Vagina (tissue), 2 donors: ENCODE measurements around the gene PER2. TPM values are rescaled to one million over a fixed set of nuclear protein-coding genes. Genes with fewer than 3 reads are reported as not detected.
"Not testable (repeated sequence)": the region's sequence is repeated elsewhere in the genome, so short reads cannot be mapped to it uniquely, and the experiment has no call there.

Experiments
- DNase-seq, 2 donors: peaks; one replicate each; pipeline ENCODE4 v3.0.0-alpha.2; 2017; ENCODE audit errors: extremely low spot score in 2 of 2
- H3K27ac ChIP-seq: fragments of 200-600 bp; sonication (generic); one replicate; pipeline ENCODE4 v1.5.1; 2019
- H3K27me3 ChIP-seq: fragments of 200-600 bp; sonication (generic); one replicate; pipeline ENCODE4 v1.5.1; 2019
- H3K36me3 ChIP-seq, 2 donors: fragments of 200-600 bp; sonication (generic); one replicate each; pipeline ENCODE4 v1.5.1; 2017 to 2019
- H3K4me1 ChIP-seq: fragments of 200-600 bp; sonication (generic); one replicate; pipeline ENCODE4 v1.5.1; 2019
- H3K4me3 ChIP-seq, 2 donors: fragments of 200-600 bp; sonication (generic); 1 replicate in 1 of 2; 2 replicates in 1 of 2; pipeline ENCODE4 v1.5.1; 2016 to 2019
- H3K9me3 ChIP-seq: fragments of 200-600 bp; sonication (generic); one replicate; pipeline ENCODE4 v1.5.1; 2019
- POLR2A ChIP-seq, 2 donors: fragments of 450-650 bp; IDR thresholded peaks; one replicate each; pipeline ENCODE4 v1.6.1; 2017; ENCODE audit warnings: antibody characterized with exemption in 2 of 2, mild to moderate bottlenecking in 2 of 2, moderate library complexity in 2 of 2
- POLR2AphosphoS5 ChIP-seq, 2 donors: sonication (generic); formaldehyde crosslinking; IDR thresholded peaks; one replicate each; pipeline ENCODE4 v1.9.0; 2017; ENCODE audit warnings: antibody characterized with exemption in 2 of 2, mild to moderate bottlenecking in 2 of 2, low read depth in 1 of 2; ENCODE audit not compliant: insufficient read depth in 1 of 2
- intact Hi-C: fragments of 100-400 bp; cut with DNase I; formaldehyde crosslinking; loops from one replicate; pipeline ENCODE4 v1.15.1; 2023
- total RNA-seq: library from RNA; depleted of rRNA; stranded (reverse); fragments of >200 nt; gene quantifications from one replicate; pipeline ENCODE4 v1.2.3, GENCODE V29; 2016
- TF ChIP-seq, protein P1 (sequence below), 3 experiments: fragments of 450-650 bp in 2 of 3; fragments of 200-600 bp in 1 of 3; sonication (generic) in 1 of 3; IDR thresholded peaks; one replicate each; pipeline ENCODE4 v1.5.1; 2017 to 2019; ENCODE audit warnings: antibody characterized with exemption in 3 of 3, mild to moderate bottlenecking in 2 of 3, moderate library complexity in 2 of 3

PER2 gene
- 21.1 TPM for total RNA-seq

DNA sequence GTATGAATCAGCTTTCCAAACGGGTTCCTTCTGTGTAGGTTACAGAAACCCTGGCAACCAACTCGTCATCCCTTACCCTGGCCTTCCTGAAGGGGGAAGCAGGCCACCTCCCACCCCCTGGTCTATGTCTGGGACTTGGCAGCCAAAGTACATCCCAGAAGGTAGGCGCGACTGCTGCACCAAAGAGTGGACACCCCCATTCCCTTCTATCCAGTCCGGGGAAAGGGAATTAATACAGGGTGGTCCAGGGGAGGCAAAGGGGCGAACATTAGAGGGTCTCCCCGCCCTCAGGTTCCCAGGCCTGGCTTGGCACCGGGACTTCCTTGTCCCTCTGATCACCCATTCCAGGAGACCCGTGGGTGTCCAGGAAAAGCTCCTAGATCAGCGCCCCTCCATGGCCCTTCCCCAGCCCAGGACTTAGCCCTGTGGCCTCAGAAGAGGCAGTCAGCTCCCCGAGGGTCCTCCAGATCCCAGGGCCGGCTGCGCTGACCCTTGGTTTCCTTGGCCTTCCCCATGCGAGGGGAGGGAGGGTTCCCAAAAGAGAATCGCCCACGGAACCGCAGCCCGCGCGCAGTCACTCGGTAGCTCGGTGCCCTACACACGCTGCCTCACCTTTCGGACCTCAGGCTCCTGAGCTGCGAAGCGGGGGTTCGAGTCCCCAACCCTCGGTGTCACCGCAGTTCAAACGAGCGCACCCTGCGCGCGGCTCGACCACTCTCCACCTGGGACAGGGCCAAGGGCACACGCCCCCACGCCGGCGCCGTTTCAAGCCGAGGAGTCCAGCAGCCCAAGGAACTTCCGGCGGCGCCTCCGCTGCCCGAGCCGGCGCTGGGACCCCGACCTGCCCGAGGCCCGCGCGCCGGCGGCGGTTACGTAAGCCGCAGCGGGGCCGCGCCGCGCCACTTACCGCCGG is at the start of gene PER2:
Gene PER2, minus strand, starts transcription at position 874 of the 913 bp plus-strand sequence. CDS start 10,674 bp downstream, outside the sequence.
- Histone ChIP-seq H3K9me3 (no peaks in the 10 kb centered on the region), H3K36me3 (no peaks in the 10 kb centered on the region), H3K27me3 (no peaks in the 10 kb centered on the region), H3K4me1 (peaks cover 75% of the 10 kb centered on the region), H3K27ac (peak within 1 kb of the TSS; percentile 96), H3K4me3 (peak within 1 kb of the TSS; percentile 86 to 92)
- TF ChIP-seq POLR2AphosphoS5 (IDR thresholded peaks at IDR 0.05; ENCODE audit: insufficient read depth in 1 of 2, low read depth in 1 of 2) = no peak
- TF ChIP-seq, protein P1, sequence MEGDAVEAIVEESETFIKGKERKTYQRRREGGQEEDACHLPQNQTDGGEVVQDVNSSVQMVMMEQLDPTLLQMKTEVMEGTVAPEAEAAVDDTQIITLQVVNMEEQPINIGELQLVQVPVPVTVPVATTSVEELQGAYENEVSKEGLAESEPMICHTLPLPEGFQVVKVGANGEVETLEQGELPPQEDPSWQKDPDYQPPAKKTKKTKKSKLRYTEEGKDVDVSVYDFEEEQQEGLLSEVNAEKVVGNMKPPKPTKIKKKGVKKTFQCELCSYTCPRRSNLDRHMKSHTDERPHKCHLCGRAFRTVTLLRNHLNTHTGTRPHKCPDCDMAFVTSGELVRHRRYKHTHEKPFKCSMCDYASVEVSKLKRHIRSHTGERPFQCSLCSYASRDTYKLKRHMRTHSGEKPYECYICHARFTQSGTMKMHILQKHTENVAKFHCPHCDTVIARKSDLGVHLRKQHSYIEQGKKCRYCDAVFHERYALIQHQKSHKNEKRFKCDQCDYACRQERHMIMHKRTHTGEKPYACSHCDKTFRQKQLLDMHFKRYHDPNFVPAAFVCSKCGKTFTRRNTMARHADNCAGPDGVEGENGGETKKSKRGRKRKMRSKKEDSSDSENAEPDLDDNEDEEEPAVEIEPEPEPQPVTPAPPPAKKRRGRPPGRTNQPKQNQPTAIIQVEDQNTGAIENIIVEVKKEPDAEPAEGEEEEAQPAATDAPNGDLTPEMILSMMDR (IDR thresholded peaks at IDR 0.05) = no peak
- no peak for TF ChIP-seq POLR2A (IDR thresholded peaks at IDR 0.05)
- DNase-seq = no peak
- intact Hi-C loops = no loop called here

DNA sequence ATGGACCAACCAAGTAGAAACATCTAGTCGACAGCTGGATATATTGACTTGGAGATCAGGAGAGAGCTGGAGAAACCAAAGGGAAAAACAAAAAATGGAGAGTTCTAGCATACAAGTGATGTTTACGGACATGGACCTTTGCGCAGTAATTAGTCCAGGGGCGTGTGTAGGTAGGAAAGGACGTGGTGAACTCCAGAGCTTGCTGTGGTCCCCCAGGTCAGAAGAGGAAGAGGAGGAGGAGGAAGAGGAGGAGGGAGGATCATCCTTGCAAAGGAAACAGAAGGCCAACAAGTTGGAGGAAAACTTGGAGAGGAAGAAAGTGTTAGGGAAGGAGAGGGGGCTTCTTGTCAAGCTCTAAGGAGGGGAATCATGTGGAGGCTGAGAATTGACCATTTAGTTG is 49.4 kb upstream of the PER2 start:
- no peaks in the 10 kb centered on the region for H3K27me3 ChIP-seq
- no peak overlapping the region for H3K4me3 ChIP-seq
- intact Hi-C loops = no loop called here
- TF ChIP-seq POLR2AphosphoS5 (IDR thresholded peaks at IDR 0.05; ENCODE audit: insufficient read depth in 1 of 2, low read depth in 1 of 2) = no peak
- TF ChIP-seq POLR2A (IDR thresholded peaks at IDR 0.05) = no peak
- TF ChIP-seq, protein P1 (IDR thresholded peaks at IDR 0.05) = no peak
- H3K36me3 ChIP-seq = no peaks in the 10 kb centered on the region
- H3K9me3 ChIP-seq = no peaks in the 10 kb centered on the region
- H3K27ac ChIP-seq = no peak overlapping the region
- no peak for DNase-seq
- no peaks in the 10 kb centered on the region for H3K4me1 ChIP-seq

GRCh38 chr2:238336793-238337444 is 48.5 kb upstream of the PER2 start:
- no peaks in the 10 kb centered on the region for H3K9me3 ChIP-seq
- no peak for TF ChIP-seq POLR2AphosphoS5 (IDR thresholded peaks at IDR 0.05; ENCODE audit: insufficient read depth in 1 of 2, low read depth in 1 of 2)
- TF ChIP-seq POLR2A (IDR thresholded peaks at IDR 0.05) = no peak
- TF ChIP-seq, protein P1 (IDR thresholded peaks at IDR 0.05) = no peak
- DNase-seq = no peak
- no peaks in the 10 kb centered on the region for H3K4me1 ChIP-seq
- no peaks in the 10 kb centered on the region for H3K27me3 ChIP-seq
- H3K27ac ChIP-seq = no peak overlapping the region
- intact Hi-C loops = no loop called here
- no peaks in the 10 kb centered on the region for H3K36me3 ChIP-seq
- H3K4me3 ChIP-seq = no peak overlapping the region

GRCh38 chr2:238336151-238336550 is 47.7 kb upstream of the PER2 start:
- H3K27ac ChIP-seq = no peak overlapping the region
- no peaks in the 10 kb centered on the region for H3K36me3 ChIP-seq
- no peaks in the 10 kb centered on the region for H3K9me3 ChIP-seq
- intact Hi-C loops = no loop called here
- no peak overlapping the region for H3K4me3 ChIP-seq
- no peaks in the 10 kb centered on the region for H3K27me3 ChIP-seq
- DNase-seq = no peak
- TF ChIP-seq POLR2A (IDR thresholded peaks at IDR 0.05) (no peak), POLR2AphosphoS5 (IDR thresholded peaks at IDR 0.05; ENCODE audit: insufficient read depth in 1 of 2, low read depth in 1 of 2) (no peak)
- TF ChIP-seq, protein P1 (IDR thresholded peaks at IDR 0.05) = no peak
- H3K4me1 ChIP-seq = no peaks in the 10 kb centered on the region

DNA sequence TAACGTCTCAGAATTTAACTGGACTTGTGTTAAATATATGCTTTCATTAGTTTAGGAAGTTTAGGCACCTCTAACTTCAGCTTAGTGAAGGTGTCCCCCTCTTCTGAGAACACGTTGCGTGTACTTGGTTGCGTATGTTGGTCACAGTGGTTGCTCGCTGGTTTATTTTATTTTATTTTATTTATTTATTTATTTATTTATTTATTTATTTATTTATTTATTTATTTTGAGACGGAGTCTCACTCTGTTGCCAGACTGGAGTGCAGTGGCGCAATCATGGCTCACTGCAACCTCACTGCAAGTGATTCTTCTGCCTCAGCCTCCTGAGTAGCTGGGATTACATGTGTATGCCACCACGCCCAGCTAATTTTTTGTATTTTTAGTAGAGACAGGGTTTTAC is 47.2 kb upstream of the PER2 start:
- not testable (repeated sequence) for DNase-seq

More for the DNA sequence above, 47.2 kb upstream of the PER2 start:
- H3K4me3 ChIP-seq, H3K27me3 ChIP-seq, H3K27ac ChIP-seq, intact Hi-C loops, H3K4me1 ChIP-seq, H3K9me3 ChIP-seq, H3K36me3 ChIP-seq: not testable (repeated sequence)
